Hematopoietic multipotent progenitor cell treated with erythropoietin and hydrocortisone succinate and interleukin-3 and kit ligand, for 15 days (in vitro differentiated cells): Measurements from ENCODE around the gene TMEM229B.

Experiments used
- DNase-seq: peaks from one replicate; pipeline ENCODE4 v3.0.0-alpha.2; 2015; ENCODE audit warnings: low spot score

Gene TMEM229B

GRCh38 chr14:67487332-67487731 lies 1.2 kb downstream of the TMEM229B start:
- DNase-seq: no peak

GRCh38 chr14:67486890-67487289 lies 1.6 kb downstream of the TMEM229B start:
- no peak for DNase-seq

- DNase-seq: no peak
Observed at GRCh38 chr14:67485501-67486095, 2.9 kb downstream of the TMEM229B start.

GRCh38 chr14:67483579-67484285 lies 4.8 kb downstream of the TMEM229B start:
- no peak for DNase-seq

- no peak for DNase-seq
Observed at GRCh38 chr14:67482231-67483164, 6.0 kb downstream of the TMEM229B start.

- no peak for DNase-seq
Observed at GRCh38 chr14:67480011-67480410, 8.5 kb downstream of the TMEM229B start.

- no peak for DNase-seq
Observed at GRCh38 chr14:67478800-67479084, 9.8 kb downstream of the TMEM229B start.

- no peak for DNase-seq
Observed at GRCh38 chr14:67477926-67478799, 10.4 kb downstream of the TMEM229B start.

GRCh38 chr14:67474366-67474765 lies 14.2 kb downstream of the TMEM229B start:
- DNase-seq: no peak

- no peak for DNase-seq
Observed at GRCh38 chr14:67473290-67474082, 15.0 kb downstream of the TMEM229B start.

- no peak for DNase-seq
Observed at GRCh38 chr14:67472726-67473125, 15.8 kb downstream of the TMEM229B start.

GRCh38 chr14:67469954-67470353 lies 18.6 kb downstream of the TMEM229B start:
- no peak for DNase-seq

- DNase-seq: no peak
Observed at GRCh38 chr14:67468378-67468730, 20.2 kb downstream of the TMEM229B start.

- no peak for DNase-seq
Observed at GRCh38 chr14:67467134-67467533, 21.4 kb downstream of the TMEM229B start.

- no peak for DNase-seq
Observed at GRCh38 chr14:67464879-67465278, 23.6 kb downstream of the TMEM229B start.

- no peak for DNase-seq
Observed at GRCh38 chr14:67464377-67464776, 24.1 kb downstream of the TMEM229B start.

GRCh38 chr14:67463900-67464299 lies 24.6 kb downstream of the TMEM229B start:
- no peak for DNase-seq

GRCh38 chr14:67461996-67462395 lies 26.5 kb downstream of the TMEM229B start:
- no peak for DNase-seq

GRCh38 chr14:67461341-67461985 lies 27.1 kb downstream of the TMEM229B start:
- DNase-seq: no peak

- DNase-seq: no peak
Observed at GRCh38 chr14:67459336-67459735, 29.2 kb downstream of the TMEM229B start.

- no peak for DNase-seq
Observed at GRCh38 chr14:67457782-67458181, 30.7 kb downstream of the TMEM229B start.
